ENCODE data around the gene FREM1.

The FREM1 gene

DNA sequence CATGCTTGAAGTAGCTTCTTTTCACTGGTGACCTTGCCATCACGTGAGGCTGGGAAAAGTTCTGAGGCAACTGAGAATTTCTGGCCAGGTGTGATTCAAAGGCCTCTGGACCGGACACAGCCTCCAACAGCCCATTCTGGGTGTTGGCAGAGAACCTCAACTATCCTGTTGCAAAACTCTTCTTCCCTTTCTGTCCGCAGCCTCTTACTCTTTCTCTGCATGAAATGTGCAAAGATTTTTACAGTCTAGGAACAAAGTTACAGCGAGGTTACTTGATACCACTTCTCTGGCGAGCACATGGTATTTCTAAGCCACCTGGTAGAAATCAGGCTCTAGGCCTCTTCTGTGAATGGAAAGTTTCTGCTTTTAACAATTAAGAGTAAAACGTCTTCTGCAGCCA is 79.2 kb downstream of the FREM1 start:
- Histone ChIP-seq H3K36me3 (ENCODE audit: low read length) (no peaks in the 10 kb centered on the region), H4K20me1 (ENCODE audit: low read depth, low read length) (no peaks in the 10 kb centered on the region), H3K9me3 (ENCODE audit: insufficient read depth, low read length) (no peaks in the 10 kb centered on the region), H3K9me2 (replicated peaks; ENCODE audit: insufficient read depth, low read length) (no peaks in the 10 kb centered on the region), H3K79me2 (ENCODE audit: insufficient read depth, low read length) (no peaks in the 10 kb centered on the region), H3K27me3 (ENCODE audit: low read length) (no peaks in the 10 kb centered on the region), H3K9ac (ENCODE audit: low read length) (no peak overlapping the region), H3K27ac (ENCODE audit: low read depth, low read length) (no peak overlapping the region), H3K4me3 (ENCODE audit: insufficient read depth, low read length, poor library complexity, severe bottlenecking) (no peak overlapping the region), H3F3A (ENCODE audit: insufficient read depth) (no peaks in the 10 kb centered on the region), H3K4me2 (ENCODE audit: low read depth, low read length, poor library complexity, severe bottlenecking) (no peak overlapping the region), H2AFZ (ENCODE audit: low read depth, low read length, severe bottlenecking) (no peak overlapping the region)
- no peak for TF ChIP-seq EZH2phosphoT487 (conservative IDR thresholded peaks at IDR 0.05; ENCODE audit: low read length)
- no peak for TF ChIP-seq CTCF (IDR thresholded peaks at IDR 0.05; ENCODE audit: insufficient read depth, low read length, poor library complexity, severe bottlenecking)

DNA sequence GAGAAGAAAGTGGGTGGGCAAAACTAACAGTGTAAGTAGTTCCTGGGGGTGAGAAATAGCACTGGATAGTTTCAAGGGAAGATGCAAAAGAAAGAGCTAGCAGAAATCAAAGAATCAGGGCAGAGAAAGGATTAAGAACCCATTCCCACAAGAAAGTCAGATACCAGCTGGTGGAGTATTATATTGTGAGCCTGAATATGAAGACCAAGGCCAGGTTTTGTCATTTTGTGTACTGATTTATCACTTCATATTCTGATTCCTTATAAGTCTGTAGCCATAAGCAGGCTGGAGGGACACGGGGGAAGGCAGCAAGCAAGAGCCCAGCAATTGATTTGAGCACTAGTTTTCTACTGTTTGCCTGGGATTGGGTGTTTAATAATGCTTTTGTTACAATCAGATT is 80.2 kb downstream of the FREM1 start:
- no peak overlapping the region for H3K4me3 ChIP-seq (ENCODE audit: insufficient read depth, low read length, poor library complexity, severe bottlenecking)
- H3F3A ChIP-seq (ENCODE audit: insufficient read depth), result no peaks in the 10 kb centered on the region
- no peaks in the 10 kb centered on the region for H3K36me3 ChIP-seq (ENCODE audit: low read length)
- H3K9me3 ChIP-seq (ENCODE audit: insufficient read depth, low read length), result no peaks in the 10 kb centered on the region
- H3K79me2 ChIP-seq (ENCODE audit: insufficient read depth, low read length), result no peaks in the 10 kb centered on the region
- TF ChIP-seq CTCF (IDR thresholded peaks at IDR 0.05; ENCODE audit: insufficient read depth, low read length, poor library complexity, severe bottlenecking) (no peak), EZH2phosphoT487 (conservative IDR thresholded peaks at IDR 0.05; ENCODE audit: low read length) (no peak)
- no peak overlapping the region for H3K27ac ChIP-seq (ENCODE audit: low read depth, low read length)
- no peak overlapping the region for H2AFZ ChIP-seq (ENCODE audit: low read depth, low read length, severe bottlenecking)
- H3K9me2 ChIP-seq (replicated peaks; ENCODE audit: insufficient read depth, low read length), result no peaks in the 10 kb centered on the region
- no peaks in the 10 kb centered on the region; the same call in 1 of the 2 replicates for H3K27me3 ChIP-seq (ENCODE audit: low read length)
- no peaks in the 10 kb centered on the region for H4K20me1 ChIP-seq (ENCODE audit: low read depth, low read length)
- no peak overlapping the region for H3K4me2 ChIP-seq (ENCODE audit: low read depth, low read length, poor library complexity, severe bottlenecking)
- H3K9ac ChIP-seq (ENCODE audit: low read length), result no peak overlapping the region

GRCh38 chr9:14829204-14829603 is 81.0 kb downstream of the FREM1 start:
- TF ChIP-seq EZH2phosphoT487 (conservative IDR thresholded peaks at IDR 0.05; ENCODE audit: low read length) (no peak), CTCF (IDR thresholded peaks at IDR 0.05; ENCODE audit: insufficient read depth, low read length, poor library complexity, severe bottlenecking) (no peak)
- Histone ChIP-seq H3K36me3 (ENCODE audit: low read length) (no peaks in the 10 kb centered on the region), H3K79me2 (ENCODE audit: insufficient read depth, low read length) (no peaks in the 10 kb centered on the region)

More at GRCh38 chr9:14829204-14829603, 81.0 kb downstream of the FREM1 start:
- Histone ChIP-seq H3F3A (ENCODE audit: insufficient read depth) (no peaks in the 10 kb centered on the region), H2AFZ (ENCODE audit: low read depth, low read length, severe bottlenecking) (no peak overlapping the region), H3K9me3 (ENCODE audit: insufficient read depth, low read length) (no peaks in the 10 kb centered on the region), H3K9ac (ENCODE audit: low read length) (no peak overlapping the region), H4K20me1 (ENCODE audit: low read depth, low read length) (no peaks in the 10 kb centered on the region), H3K9me2 (replicated peaks; ENCODE audit: insufficient read depth, low read length) (no peaks in the 10 kb centered on the region), H3K4me2 (ENCODE audit: low read depth, low read length, poor library complexity, severe bottlenecking) (no peak overlapping the region), H3K27ac (ENCODE audit: low read depth, low read length) (no peak overlapping the region), H3K4me3 (ENCODE audit: insufficient read depth, low read length, poor library complexity, severe bottlenecking) (no peak overlapping the region), H3K27me3 (ENCODE audit: low read length) (no peaks in the 10 kb centered on the region; the same call in 1 of the 2 replicates)

Data from SU-DHL-6 (cell line).